Activated T-cell treated with anti-CD3 and anti-CD28 coated beads for 1 hour (primary cell): Measurements from ENCODE around the gene B4GALT5.
"Not testable (repeated sequence)": the region's sequence is repeated elsewhere in the genome, so short reads cannot be mapped to it uniquely, and the experiment has no call there.

Source experiments
- DNase-seq: peaks from one replicate; pipeline ENCODE4 v3.0.0-alpha.2; 2020; ENCODE audit warnings: low read depth

The B4GALT5 gene

GRCh38 chr20:49729780-49730179 lies 16.1 kb upstream of the B4GALT5 start:
- DNase-seq: no peak

DNA sequence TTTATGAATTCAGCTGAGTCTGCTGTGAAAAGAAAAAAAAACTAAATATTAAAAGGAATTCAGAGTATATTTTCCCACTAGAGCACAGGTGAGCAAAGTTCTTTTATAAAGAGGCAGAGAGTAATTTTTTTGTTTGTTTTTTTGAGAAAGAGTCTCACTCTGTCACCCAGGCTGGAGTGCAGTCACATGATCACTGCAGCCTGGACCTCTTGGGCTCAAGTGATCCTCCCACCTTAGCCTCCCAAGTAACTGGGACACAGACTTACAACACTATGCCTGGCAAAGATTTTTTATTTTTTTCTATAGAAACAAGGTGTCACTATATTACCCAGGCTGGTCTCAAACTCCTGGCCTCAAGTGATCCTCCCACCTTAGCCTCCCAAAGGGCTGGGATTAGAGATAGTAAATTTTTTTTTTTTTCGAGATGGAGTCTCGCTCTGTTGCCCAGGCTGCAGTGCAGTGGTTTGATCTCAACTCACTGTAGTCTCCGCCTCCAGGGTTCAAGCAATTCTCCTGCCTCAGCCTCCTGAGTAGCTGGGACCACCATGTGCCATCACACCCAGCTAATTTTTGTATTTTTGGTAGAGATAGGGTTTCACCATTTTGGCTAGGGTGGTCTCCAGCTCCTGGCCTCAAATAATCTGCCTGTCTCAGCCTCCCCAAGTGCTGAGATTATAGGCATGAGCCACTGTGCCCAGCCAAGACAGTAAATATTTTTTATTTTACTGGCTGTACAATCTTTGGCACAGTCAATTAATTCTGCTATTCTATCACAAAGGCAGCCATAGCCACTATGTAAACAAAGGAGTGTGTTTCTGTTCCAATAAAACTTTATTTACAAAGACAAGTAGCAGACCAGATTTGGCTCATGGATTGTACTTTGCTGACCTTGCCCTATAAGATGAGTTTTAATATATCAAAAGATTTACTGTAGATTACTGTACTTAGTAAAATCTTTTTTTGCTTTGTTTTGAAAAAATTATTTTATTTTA lies 14.5 kb upstream of the B4GALT5 start:
- DNase-seq: no peak

GRCh38 chr20:49727478-49727877 lies 13.8 kb upstream of the B4GALT5 start:
- DNase-seq: no peak

GRCh38 chr20:49725694-49726093 lies 12.0 kb upstream of the B4GALT5 start:
- no peak for DNase-seq

DNA sequence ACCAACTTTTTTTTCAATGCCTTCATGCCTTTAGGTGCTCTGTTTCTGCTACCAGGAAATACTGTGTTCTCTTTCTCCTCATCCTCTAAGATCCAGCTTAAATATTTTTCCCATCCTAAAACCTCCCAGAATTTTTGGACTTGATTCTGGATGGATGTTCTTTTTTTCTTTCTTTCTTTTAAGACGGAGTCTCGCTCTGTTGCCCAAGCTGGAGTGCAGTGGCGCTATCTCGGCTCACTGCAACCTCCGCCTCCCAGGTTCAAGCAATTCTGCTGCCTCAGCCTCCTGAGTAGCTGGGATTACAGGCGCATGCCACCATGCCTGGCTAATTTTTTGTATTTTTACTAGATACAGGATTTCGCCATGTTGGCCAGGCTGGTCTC lies 11.5 kb upstream of the B4GALT5 start:
- not testable (repeated sequence) for DNase-seq

GRCh38 chr20:49724408-49725223 lies 10.9 kb upstream of the B4GALT5 start:
- DNase-seq: no peak

DNA sequence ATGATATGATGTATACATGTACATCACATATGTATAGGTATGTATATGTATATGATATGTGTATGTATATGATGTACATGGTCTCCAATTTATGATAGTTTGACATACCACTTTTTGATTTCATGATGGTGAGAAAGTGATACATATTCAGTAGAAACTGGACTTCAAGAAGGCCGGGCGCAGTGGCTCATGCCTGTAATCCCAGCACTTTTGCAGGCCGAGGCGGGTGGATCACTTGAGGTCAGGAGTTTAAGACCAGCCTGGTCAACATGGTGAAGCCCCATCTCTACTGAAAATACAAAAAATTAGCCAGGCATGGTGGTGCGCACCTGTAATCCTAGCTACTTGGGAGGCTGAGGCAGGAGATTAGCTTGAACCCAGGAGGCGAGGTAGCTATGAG lies 10.1 kb upstream of the B4GALT5 start:
- DNase-seq: not testable (repeated sequence)

DNA sequence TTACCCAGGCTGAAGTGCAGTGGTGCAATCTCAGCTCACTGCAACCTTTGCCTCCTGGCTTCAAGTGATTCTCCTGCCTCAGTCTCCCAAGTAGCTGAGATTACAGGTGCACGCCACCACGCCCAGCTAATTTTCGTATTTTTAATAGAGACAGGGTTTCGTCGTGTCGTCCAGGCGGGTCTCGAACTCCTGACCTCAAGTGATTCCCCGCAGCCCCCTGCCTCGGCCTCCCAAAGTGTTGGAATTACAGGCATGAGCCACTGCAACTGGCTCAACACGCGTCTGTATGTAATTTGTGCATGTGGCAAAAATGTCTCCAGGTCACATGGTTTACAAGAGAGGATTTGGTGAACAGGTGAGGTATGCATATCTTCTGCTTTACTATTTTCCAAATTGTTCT lies 7.6 kb upstream of the B4GALT5 start:
- not testable (repeated sequence) for DNase-seq

- DNase-seq: no peak
Measured at GRCh38 chr20:49715466-49715865, 1.8 kb upstream of the B4GALT5 start.

DNA sequence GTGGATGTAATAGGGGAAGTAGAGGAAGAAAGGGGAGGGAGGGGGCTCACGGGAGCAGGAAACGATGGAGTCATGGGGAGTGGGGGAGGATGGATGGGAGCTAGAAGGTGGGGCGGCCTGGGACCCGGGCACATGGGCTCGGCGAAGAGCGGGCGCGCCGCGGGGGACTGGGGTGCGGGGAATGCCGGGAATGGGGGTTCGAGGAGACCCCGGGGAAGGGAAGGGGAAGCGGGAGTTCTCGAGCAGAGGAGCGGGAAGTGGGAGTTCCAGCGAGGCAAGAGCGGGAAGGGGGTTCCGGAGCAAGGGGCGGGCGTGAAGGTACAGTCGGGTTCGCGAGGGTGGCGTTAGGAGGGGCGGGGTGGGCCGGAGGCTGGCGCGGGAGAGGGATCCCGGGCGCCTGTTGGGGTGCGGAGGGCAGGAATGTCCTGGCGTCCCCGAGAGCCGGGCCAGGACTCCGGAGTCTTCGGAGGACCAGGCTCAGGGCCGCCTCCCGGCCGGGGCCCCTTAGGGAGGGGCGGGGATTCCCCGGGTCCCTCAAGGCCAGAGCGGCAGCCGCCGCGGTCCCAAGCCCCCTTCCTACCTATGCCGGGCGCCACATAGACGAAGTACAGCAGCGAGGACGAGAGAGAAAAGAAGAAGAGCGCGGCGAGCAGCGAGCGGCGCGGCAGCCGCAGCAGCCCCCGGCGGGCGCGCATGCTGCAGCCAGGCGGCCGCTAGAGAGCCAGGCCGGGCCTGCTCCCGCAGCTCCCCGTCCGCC lies 504 bp downstream of the B4GALT5 start:
- peak; percentile 17 for DNase-seq

DNA sequence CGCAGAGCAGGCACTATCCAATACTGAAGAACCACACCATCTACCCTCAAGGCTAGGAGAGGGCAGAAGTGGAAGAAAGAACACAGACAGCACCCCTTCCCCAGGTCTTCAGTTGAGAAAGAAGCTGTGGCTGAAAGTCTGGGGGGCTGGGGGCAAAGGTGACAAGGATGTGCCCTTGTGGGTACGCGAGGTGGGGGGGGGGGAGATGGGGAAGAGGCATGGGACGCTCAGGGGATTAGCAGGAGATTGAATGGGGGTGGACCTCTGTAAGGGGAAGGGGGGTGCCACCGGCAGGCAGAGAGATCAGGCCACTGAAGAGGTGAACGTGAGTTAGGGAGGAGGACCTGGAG lies 1.1 kb downstream of the B4GALT5 start:
- DNase-seq: no peak

DNA sequence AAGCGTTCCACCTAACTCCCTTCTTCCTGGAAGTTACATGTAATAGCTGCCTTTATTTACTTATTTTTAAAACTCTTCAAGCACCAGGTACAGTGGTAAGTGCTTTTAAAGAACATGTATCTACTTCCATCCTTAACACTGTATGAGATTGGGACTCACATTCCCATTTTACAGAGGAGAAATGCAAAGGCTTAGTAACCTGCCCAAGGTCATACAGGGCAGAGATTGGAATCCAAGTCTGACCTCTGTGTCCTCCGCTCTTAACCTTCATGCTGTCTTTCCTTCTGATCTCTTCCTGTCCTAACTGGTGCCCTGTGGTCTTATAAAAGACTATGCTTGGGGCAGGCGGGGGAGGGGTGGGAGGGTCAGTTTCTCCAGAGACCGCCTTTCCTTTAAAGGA lies 1.6 kb downstream of the B4GALT5 start:
- DNase-seq: no peak

DNA sequence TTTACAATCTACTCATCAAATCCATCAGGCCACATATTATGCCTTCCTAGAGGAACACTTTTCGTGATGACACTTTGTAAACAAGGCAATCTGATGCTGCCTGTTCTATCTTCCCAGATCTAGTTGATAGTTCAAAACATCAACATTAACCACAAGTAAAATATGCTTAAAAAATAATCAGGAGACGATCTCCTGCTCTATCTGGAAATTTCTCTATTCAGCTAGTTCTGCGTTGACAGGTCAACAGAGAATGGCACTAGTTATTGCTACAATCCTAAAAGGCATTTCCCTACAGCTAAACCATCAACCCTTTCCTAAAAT lies 2.1 kb downstream of the B4GALT5 start:
- DNase-seq: no peak

GRCh38 chr20:49710971-49711666 lies 2.6 kb downstream of the B4GALT5 start:
- no peak for DNase-seq

GRCh38 chr20:49707118-49707517 lies 6.6 kb downstream of the B4GALT5 start:
- no peak for DNase-seq

DNA sequence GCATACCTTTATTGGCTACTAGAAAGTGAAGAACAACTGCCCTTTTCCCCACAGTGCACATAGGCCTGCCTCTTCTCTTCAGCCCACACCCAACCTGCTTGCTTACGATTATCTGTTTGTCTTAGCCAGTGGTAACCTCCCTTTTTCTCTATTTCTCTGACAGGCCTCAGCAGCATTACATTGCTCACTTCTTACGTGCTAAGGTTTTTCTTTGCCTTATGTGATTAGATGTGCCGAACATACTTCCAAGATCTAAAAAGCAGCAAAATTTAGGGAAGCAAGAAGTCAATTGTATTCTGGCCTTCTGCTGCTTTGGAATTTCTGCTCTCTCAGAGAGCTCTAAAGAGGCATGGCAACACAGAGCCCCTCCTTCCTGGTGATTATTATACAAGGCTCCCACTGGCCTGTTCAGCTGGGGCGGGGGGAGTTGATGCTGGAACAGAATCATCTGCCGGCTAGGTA lies 7.0 kb downstream of the B4GALT5 start:
- DNase-seq: no peak

DNA sequence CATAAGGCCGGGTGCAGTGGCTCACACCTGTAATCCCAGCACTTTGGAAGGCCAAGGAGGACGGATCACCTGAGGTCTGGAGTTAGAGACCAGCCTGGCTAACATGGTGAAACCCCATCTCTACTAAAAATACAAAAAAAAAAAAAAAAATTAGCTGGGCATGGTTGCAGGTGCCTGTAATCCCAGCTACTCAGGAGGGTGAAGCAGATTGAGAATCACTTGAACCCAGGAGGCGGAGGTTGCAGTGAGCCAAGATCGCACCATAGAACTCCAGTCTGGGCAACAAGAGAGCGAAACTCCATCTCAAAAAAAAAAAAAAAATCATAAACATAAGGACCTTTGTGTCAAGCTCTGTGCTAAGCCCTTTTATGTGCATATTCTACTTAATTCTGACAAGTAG lies 7.8 kb downstream of the B4GALT5 start:
- not testable (repeated sequence) for DNase-seq

DNA sequence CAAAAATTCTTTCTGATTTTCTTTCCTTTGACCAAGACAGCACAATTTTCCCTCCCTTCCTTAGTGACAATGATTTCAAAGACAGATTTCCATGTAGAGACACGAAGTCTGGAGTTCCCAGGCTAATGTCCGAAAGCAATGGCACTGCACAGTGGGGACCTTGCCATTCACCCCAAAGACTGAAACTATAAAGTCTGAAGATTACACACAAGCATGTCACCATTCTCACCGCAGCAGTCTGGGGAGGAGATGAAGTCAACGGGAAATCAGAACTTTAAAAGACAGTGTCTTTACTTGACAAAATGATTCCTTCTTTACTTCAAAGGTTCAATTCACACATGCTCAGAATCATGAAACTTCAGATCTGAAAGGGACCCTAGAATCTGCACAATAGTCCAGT lies 8.3 kb downstream of the B4GALT5 start:
- DNase-seq: no peak

DNA sequence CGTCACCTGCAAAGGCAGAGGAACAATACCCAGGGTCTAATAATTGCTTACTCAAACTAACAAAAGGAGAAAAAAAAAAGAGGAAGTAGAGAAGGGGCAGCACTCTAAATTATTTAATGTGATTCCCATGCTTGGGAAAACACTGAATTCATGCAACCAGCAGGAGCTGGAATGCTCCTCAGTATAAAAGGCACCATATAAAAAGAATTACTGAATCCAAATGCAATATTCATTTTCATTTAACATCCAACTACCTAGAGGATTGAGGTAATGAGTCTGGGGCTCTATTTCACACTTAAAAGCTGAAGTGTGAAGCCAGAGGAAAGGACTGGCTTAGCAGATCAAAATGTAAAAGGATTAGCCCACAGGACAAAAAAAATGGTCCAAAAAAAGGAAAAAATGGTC lies 8.7 kb downstream of the B4GALT5 start:
- no peak for DNase-seq

DNA sequence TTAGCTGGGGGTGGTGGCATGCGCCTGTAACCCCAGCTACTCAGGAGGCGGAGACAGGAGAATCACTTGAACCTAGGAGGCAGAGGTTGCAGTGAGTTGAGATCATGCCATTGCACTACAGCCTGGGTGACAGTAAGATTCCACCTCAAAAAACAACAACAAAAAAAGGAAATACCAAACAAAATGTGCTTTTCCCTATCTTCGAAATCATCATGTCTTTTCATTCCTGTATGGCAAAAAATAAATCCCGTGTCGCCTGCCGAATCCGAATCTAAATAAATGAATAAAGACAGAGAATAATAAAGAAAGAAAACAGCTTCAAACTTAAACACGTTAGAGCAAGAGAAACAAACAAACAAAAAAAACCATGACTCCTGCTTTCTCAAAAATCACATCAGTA lies 11.8 kb downstream of the B4GALT5 start:
- DNase-seq: no peak

GRCh38 chr20:49701241-49701790 lies 12.4 kb downstream of the B4GALT5 start:
- no peak for DNase-seq
